Measurements from ENCODE around the gene TTN. TPM values are rescaled to one million over a fixed set of nuclear protein-coding genes. Genes with fewer than 3 reads are reported as not detected.

The TTN gene
- total and polyA plus RNA-seq, 4 donors: 0.01 to 3.0 (median 0.80) TPM

- no peaks in the 10 kb centered on the region for H3K36me3 ChIP-seq (ENCODE audit: control insufficient read depth in 4 of 4, insufficient read depth in 3 of 4, low read depth in 1 of 4, low read length in 3 of 4)
- DNase-seq (ENCODE audit: low spot score): no peak
- H3K27ac ChIP-seq (ENCODE audit: low read depth in 1 of 2, low read length in 2 of 2): no peak overlapping the region
These were observed 22.2 kb upstream of the TTN start for GRCh38 chr2:178829299-178829960.

DNA sequence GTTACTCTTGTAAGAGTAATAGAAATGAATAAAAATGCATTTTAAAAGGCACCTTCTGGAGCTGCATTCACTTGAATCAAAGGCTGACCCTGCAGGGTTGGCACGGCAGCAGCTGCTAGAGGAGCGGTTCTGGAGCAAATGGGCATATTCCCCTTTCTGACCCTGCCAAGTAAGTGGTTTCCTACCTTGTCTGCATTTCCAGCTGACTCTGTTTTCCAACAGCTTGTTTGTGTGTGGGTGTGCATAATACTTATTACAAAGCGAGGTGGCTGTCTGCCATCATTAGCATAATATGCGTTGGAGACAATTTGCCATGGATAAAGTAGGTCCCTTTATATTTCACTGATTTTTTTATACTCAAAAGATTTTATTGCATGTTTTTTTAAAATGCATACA is 21.3 kb upstream of the TTN start:
- H3K36me3 ChIP-seq (ENCODE audit: control insufficient read depth in 4 of 4, insufficient read depth in 3 of 4, low read depth in 1 of 4, low read length in 3 of 4): no peaks in the 10 kb centered on the region
- H3K27me3 ChIP-seq (ENCODE audit: control insufficient read depth in 4 of 4, insufficient read depth in 4 of 4, low read length in 3 of 4): no peaks in the 10 kb centered on the region
- 82% methylated on average over 4 of the region's 4 CpGs for WGBS
- H3K9ac ChIP-seq (ENCODE audit: low read depth in 1 of 2, low read length in 2 of 2): no peak overlapping the region
- H3K4me1 ChIP-seq (ENCODE audit: control insufficient read depth in 4 of 4, insufficient read depth in 4 of 4, low read length in 3 of 4): no peaks in the 10 kb centered on the region
- DNase-seq (ENCODE audit: low spot score): no peak
- no peak overlapping the region for H3K27ac ChIP-seq (ENCODE audit: low read depth in 1 of 2, low read length in 2 of 2)
- no peak overlapping the region for H3K4me3 ChIP-seq (ENCODE audit: low read depth in 1 of 3, low read length in 3 of 3)
- TF ChIP-seq RAD21 (IDR thresholded peaks at IDR 0.05) (no peak), FOXA2 (IDR thresholded peaks at IDR 0.05) (no peak), HNF4A (conservative IDR thresholded peaks at IDR 0.05) (no peak), RXRA (IDR thresholded peaks at IDR 0.05) (no peak), CTCF (IDR thresholded peaks at IDR 0.05; ENCODE audit: low read depth, low read length, missing input control) (no peak), TAF1 (conservative IDR thresholded peaks at IDR 0.05) (no peak), YY1 (IDR thresholded peaks at IDR 0.05) (no peak), SP1 (IDR thresholded peaks at IDR 0.05) (no peak), GABPA (IDR thresholded peaks at IDR 0.05 in 1 of 2, conservative IDR thresholded peaks at IDR 0.05 in 1 of 2) (no peak), ATF3 (IDR thresholded peaks at IDR 0.05) (no peak), HNF4G (IDR thresholded peaks at IDR 0.05) (no peak), FOXA1 (IDR thresholded peaks at IDR 0.05) (no peak), JUND (IDR thresholded peaks at IDR 0.05) (no peak), EGR1 (IDR thresholded peaks at IDR 0.05; ENCODE audit: low read depth in 2 of 2) (no peak), MAX (IDR thresholded peaks at IDR 0.05) (no peak), NR2F2 (IDR thresholded peaks at IDR 0.05) (no peak)
- TF ChIP-seq, protein P1, sequence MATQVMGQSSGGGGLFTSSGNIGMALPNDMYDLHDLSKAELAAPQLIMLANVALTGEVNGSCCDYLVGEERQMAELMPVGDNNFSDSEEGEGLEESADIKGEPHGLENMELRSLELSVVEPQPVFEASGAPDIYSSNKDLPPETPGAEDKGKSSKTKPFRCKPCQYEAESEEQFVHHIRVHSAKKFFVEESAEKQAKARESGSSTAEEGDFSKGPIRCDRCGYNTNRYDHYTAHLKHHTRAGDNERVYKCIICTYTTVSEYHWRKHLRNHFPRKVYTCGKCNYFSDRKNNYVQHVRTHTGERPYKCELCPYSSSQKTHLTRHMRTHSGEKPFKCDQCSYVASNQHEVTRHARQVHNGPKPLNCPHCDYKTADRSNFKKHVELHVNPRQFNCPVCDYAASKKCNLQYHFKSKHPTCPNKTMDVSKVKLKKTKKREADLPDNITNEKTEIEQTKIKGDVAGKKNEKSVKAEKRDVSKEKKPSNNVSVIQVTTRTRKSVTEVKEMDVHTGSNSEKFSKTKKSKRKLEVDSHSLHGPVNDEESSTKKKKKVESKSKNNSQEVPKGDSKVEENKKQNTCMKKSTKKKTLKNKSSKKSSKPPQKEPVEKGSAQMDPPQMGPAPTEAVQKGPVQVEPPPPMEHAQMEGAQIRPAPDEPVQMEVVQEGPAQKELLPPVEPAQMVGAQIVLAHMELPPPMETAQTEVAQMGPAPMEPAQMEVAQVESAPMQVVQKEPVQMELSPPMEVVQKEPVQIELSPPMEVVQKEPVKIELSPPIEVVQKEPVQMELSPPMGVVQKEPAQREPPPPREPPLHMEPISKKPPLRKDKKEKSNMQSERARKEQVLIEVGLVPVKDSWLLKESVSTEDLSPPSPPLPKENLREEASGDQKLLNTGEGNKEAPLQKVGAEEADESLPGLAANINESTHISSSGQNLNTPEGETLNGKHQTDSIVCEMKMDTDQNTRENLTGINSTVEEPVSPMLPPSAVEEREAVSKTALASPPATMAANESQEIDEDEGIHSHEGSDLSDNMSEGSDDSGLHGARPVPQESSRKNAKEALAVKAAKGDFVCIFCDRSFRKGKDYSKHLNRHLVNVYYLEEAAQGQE (IDR thresholded peaks at IDR 0.05): no peak
- TF ChIP-seq, protein P2, sequence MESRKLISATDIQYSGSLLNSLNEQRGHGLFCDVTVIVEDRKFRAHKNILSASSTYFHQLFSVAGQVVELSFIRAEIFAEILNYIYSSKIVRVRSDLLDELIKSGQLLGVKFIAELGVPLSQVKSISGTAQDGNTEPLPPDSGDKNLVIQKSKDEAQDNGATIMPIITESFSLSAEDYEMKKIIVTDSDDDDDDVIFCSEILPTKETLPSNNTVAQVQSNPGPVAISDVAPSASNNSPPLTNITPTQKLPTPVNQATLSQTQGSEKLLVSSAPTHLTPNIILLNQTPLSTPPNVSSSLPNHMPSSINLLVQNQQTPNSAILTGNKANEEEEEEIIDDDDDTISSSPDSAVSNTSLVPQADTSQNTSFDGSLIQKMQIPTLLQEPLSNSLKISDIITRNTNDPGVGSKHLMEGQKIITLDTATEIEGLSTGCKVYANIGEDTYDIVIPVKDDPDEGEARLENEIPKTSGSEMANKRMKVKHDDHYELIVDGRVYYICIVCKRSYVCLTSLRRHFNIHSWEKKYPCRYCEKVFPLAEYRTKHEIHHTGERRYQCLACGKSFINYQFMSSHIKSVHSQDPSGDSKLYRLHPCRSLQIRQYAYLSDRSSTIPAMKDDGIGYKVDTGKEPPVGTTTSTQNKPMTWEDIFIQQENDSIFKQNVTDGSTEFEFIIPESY (IDR thresholded peaks at IDR 0.05): no peak
- no peaks in the 10 kb centered on the region for H3K9me3 ChIP-seq (ENCODE audit: control insufficient read depth in 4 of 4, low read length in 3 of 4)

More at GRCh38 chr2:178829299-178829960, 22.2 kb upstream of the TTN start:
- no peaks in the 10 kb centered on the region for H3K9me3 ChIP-seq (ENCODE audit: control insufficient read depth in 4 of 4, low read length in 3 of 4)
- WGBS: 62% methylated on average over 3 of the region's 3 CpGs
- H3K4me1 ChIP-seq (ENCODE audit: control insufficient read depth in 4 of 4, insufficient read depth in 4 of 4, low read length in 3 of 4): no peaks in the 10 kb centered on the region
- no peak overlapping the region for H3K4me3 ChIP-seq (ENCODE audit: low read depth in 1 of 3, low read length in 3 of 3)
- no peak for TF ChIP-seq HNF4G (IDR thresholded peaks at IDR 0.05)
- peak; percentile 29 for TF ChIP-seq NR2F2 (IDR thresholded peaks at IDR 0.05)
- H3K27me3 ChIP-seq (ENCODE audit: control insufficient read depth in 4 of 4, insufficient read depth in 4 of 4, low read length in 3 of 4): peaks cover 0 to 5% (median 0%) of the 10 kb centered on the region in 4 donors
- no peak overlapping the region for H3K9ac ChIP-seq (ENCODE audit: low read depth in 1 of 2, low read length in 2 of 2)

All from liver (tissue), 9 donors.